Measurements from ENCODE around the gene TNFAIP8.

Gene TNFAIP8

DNA sequence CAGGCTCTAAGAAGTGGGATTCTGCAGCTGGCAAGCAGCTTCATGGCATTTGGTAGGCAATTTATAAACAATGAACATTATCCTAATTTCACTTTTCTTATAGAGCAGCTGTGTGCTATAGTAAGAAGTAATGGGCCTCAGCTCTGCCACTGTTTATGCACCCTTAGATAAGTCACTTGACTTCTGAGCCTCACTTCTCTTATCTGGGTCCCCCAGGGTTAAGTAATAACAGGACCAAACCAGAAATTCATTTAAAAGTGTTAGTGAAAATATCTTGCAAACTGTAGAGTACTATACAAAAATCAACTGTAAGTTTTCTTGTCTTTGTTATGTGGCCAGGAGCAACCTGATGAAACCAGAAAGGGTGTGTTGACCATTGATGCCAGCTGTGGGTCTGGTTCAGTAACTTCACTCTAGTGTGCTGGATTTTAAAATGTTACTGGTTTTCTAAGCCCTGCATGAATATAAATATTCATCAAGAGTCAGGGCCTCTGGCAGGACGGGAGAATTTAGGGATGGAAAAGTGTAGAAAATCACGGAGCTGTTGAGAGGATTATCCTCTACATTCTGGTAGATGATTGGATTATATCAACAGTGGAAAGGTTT is 24.2 kb downstream of the TNFAIP8 start:
- TF ChIP-seq, protein P1, sequence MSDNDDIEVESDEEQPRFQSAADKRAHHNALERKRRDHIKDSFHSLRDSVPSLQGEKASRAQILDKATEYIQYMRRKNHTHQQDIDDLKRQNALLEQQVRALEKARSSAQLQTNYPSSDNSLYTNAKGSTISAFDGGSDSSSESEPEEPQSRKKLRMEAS (IDR thresholded peaks at IDR 0.05): no peak
- TF ChIP-seq NFIC (IDR thresholded peaks at IDR 0.05) (no peak), YY1 (IDR thresholded peaks at IDR 0.05; ENCODE audit: low read depth) (no peak), EGR1 (IDR thresholded peaks at IDR 0.05) (no peak), CEBPB (IDR thresholded peaks at IDR 0.05) (no peak), ZBTB7A (IDR thresholded peaks at IDR 0.05; ENCODE audit: low read depth) (no peak), FOXM1 (IDR thresholded peaks at IDR 0.05; ENCODE audit: borderline replicate concordance, low read depth) (no peak), TEAD4 (IDR thresholded peaks at IDR 0.05) (no peak), TCF12 (IDR thresholded peaks at IDR 0.05; ENCODE audit: low read depth) (no peak), TAF1 (IDR thresholded peaks at IDR 0.05; ENCODE audit: low read depth) (no peak)
- TF ChIP-seq, protein P2, sequence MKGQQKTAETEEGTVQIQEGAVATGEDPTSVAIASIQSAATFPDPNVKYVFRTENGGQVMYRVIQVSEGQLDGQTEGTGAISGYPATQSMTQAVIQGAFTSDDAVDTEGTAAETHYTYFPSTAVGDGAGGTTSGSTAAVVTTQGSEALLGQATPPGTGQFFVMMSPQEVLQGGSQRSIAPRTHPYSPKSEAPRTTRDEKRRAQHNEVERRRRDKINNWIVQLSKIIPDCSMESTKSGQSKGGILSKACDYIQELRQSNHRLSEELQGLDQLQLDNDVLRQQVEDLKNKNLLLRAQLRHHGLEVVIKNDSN (IDR thresholded peaks at IDR 0.05): no peak

DNA sequence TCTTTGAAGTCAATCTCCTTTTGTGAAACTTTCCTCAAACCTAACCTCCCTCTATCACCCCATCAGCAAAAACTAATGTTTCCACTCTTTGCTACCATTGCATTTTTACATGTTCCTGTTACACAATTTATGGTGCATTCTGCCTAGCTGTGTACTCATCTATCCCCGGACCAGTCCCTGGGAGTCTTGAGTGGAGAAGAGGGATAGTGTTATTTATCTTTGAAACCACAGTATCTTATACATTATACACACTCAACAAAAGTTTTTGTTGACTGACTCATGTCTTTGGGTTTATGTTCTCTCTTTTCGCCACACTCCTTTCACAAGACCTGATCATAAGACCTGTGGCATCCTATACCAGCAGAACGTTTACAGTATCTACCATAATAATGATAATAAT is 26.4 kb downstream of the TNFAIP8 start:
- TF ChIP-seq, protein P2 (IDR thresholded peaks at IDR 0.05): no peak
- TF ChIP-seq TCF12 (IDR thresholded peaks at IDR 0.05; ENCODE audit: low read depth) (no peak), ZBTB7A (IDR thresholded peaks at IDR 0.05; ENCODE audit: low read depth) (no peak), CEBPB (IDR thresholded peaks at IDR 0.05) (no peak), TAF1 (IDR thresholded peaks at IDR 0.05; ENCODE audit: low read depth) (no peak), EGR1 (IDR thresholded peaks at IDR 0.05) (no peak), YY1 (IDR thresholded peaks at IDR 0.05; ENCODE audit: low read depth) (no peak), TEAD4 (IDR thresholded peaks at IDR 0.05) (no peak), RAD21 (IDR thresholded peaks at IDR 0.05; ENCODE audit: low read depth) (no peak), CREB1 (IDR thresholded peaks at IDR 0.05; ENCODE audit: low read depth) (no peak), FOXM1 (IDR thresholded peaks at IDR 0.05; ENCODE audit: borderline replicate concordance, low read depth) (no peak), NFIC (IDR thresholded peaks at IDR 0.05) (no peak), EP300 (IDR thresholded peaks at IDR 0.05; ENCODE audit: borderline replicate concordance) (no peak)
- TF ChIP-seq, protein P1 (IDR thresholded peaks at IDR 0.05): no peak
- TF ChIP-seq, protein P3, sequence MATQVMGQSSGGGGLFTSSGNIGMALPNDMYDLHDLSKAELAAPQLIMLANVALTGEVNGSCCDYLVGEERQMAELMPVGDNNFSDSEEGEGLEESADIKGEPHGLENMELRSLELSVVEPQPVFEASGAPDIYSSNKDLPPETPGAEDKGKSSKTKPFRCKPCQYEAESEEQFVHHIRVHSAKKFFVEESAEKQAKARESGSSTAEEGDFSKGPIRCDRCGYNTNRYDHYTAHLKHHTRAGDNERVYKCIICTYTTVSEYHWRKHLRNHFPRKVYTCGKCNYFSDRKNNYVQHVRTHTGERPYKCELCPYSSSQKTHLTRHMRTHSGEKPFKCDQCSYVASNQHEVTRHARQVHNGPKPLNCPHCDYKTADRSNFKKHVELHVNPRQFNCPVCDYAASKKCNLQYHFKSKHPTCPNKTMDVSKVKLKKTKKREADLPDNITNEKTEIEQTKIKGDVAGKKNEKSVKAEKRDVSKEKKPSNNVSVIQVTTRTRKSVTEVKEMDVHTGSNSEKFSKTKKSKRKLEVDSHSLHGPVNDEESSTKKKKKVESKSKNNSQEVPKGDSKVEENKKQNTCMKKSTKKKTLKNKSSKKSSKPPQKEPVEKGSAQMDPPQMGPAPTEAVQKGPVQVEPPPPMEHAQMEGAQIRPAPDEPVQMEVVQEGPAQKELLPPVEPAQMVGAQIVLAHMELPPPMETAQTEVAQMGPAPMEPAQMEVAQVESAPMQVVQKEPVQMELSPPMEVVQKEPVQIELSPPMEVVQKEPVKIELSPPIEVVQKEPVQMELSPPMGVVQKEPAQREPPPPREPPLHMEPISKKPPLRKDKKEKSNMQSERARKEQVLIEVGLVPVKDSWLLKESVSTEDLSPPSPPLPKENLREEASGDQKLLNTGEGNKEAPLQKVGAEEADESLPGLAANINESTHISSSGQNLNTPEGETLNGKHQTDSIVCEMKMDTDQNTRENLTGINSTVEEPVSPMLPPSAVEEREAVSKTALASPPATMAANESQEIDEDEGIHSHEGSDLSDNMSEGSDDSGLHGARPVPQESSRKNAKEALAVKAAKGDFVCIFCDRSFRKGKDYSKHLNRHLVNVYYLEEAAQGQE (IDR thresholded peaks at IDR 0.05; ENCODE audit: low read depth): no peak

DNA sequence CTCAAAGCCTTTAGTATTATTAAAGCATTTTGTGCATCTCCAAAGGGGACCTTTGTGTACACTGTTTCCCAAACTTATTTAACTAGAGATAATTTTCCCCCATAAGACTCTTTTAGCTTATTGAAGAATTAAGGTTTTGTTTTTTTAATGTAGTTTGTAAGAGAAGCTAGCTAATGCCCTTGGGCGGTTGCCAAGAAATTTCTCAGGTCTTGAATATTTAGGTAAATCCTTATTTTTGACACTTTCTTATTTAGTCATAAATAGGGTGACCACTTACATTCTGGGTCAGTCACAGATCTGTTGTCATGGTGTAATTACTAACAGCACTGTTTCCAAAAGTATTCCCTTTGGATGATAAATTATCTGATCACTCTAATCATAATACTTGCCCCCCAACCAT is 27.2 kb downstream of the TNFAIP8 start:
- TF ChIP-seq EP300 (IDR thresholded peaks at IDR 0.05; ENCODE audit: borderline replicate concordance) (no peak), CEBPB (IDR thresholded peaks at IDR 0.05) (no peak), FOXM1 (IDR thresholded peaks at IDR 0.05; ENCODE audit: borderline replicate concordance, low read depth) (no peak), TEAD4 (IDR thresholded peaks at IDR 0.05) (no peak), TCF12 (IDR thresholded peaks at IDR 0.05; ENCODE audit: low read depth) (no peak)
- TF ChIP-seq, protein P2 (IDR thresholded peaks at IDR 0.05): no peak
- TF ChIP-seq, protein P3 (IDR thresholded peaks at IDR 0.05; ENCODE audit: low read depth): no peak

DNA sequence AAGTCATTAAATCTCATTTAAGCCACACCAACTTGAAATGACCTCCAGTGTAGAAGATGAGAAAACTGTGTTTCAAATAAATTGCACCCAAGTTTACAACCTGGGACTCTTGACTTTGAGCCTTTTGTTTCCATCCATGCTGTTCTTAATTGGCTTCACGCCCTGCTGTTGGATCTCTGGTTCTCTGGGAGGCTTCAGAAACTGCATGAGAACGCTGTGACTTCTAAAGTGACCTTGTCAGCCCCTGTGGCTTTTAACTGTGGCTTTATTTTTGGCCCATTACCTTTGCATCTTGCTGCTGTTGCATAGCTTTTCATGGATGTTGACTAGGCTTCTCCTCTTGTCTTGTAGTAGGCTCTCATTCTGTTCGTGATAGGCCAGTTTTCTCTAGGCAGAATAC is 29.3 kb downstream of the TNFAIP8 start:
- no peak for TF ChIP-seq TCF12 (IDR thresholded peaks at IDR 0.05; ENCODE audit: low read depth)
- no peak for TF ChIP-seq FOXM1 (IDR thresholded peaks at IDR 0.05; ENCODE audit: borderline replicate concordance, low read depth)
- no peak for TF ChIP-seq EGR1 (IDR thresholded peaks at IDR 0.05)
- TF ChIP-seq NFIC (IDR thresholded peaks at IDR 0.05): no peak

DNA sequence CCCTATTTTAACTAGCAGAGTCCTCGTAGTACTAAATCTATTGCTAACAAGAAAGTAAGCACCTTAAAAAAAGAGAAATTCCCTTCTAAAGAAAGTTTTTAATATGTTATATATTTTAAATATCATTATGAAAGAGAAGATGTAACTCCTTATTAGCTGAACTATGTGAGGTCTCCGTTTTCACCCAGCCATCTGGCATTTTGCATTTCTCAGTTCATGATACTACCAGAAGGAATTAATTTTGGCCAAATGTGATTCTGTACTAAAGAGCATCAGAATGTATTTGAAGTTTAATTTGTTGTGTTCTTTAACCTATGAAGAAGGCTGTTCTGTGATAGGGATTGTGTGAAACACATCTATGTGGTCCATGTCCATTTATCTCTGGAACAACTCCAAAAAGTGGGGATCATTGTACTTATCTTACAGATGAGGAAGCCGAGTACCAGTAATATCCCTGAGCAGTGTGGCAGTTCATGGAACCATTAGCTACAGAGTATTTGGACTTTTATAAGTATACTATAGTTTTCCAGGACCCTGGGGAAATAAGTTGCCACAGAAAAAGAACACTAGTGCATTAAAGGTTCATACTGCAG is 29.8 kb downstream of the TNFAIP8 start:
- TF ChIP-seq CEBPB (IDR thresholded peaks at IDR 0.05): no peak
- no peak for TF ChIP-seq TEAD4 (IDR thresholded peaks at IDR 0.05)
- TF ChIP-seq, protein P2 (IDR thresholded peaks at IDR 0.05): no peak
